AG10803 (cell line): ENCODE measurements around the gene HDGFL2.

Source experiments
- DNase-seq: peaks from one replicate; pipeline ENCODE4 v3.0.0; 2010; ENCODE audit warnings: low read depth
- H3K4me3 ChIP-seq: 2 replicates; pipeline ENCODE4 v1.5.1; 2011; ENCODE audit warnings: mild to moderate bottlenecking, low read length, control low read depth
- TF ChIP-seq, protein P1 (sequence below): conservative IDR thresholded peaks from 2 replicates; pipeline ENCODE4 v1.5.1; 2011; ENCODE audit warnings: mild to moderate bottlenecking, low read length, control low read depth, inconsistent platforms

HDGFL2 gene

GRCh38 chr19:4474514-4475022 is 2.5 kb downstream of the HDGFL2 start:
- TF ChIP-seq, protein P1, sequence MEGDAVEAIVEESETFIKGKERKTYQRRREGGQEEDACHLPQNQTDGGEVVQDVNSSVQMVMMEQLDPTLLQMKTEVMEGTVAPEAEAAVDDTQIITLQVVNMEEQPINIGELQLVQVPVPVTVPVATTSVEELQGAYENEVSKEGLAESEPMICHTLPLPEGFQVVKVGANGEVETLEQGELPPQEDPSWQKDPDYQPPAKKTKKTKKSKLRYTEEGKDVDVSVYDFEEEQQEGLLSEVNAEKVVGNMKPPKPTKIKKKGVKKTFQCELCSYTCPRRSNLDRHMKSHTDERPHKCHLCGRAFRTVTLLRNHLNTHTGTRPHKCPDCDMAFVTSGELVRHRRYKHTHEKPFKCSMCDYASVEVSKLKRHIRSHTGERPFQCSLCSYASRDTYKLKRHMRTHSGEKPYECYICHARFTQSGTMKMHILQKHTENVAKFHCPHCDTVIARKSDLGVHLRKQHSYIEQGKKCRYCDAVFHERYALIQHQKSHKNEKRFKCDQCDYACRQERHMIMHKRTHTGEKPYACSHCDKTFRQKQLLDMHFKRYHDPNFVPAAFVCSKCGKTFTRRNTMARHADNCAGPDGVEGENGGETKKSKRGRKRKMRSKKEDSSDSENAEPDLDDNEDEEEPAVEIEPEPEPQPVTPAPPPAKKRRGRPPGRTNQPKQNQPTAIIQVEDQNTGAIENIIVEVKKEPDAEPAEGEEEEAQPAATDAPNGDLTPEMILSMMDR: no peak
- peak; percentile 56 for DNase-seq

DNA sequence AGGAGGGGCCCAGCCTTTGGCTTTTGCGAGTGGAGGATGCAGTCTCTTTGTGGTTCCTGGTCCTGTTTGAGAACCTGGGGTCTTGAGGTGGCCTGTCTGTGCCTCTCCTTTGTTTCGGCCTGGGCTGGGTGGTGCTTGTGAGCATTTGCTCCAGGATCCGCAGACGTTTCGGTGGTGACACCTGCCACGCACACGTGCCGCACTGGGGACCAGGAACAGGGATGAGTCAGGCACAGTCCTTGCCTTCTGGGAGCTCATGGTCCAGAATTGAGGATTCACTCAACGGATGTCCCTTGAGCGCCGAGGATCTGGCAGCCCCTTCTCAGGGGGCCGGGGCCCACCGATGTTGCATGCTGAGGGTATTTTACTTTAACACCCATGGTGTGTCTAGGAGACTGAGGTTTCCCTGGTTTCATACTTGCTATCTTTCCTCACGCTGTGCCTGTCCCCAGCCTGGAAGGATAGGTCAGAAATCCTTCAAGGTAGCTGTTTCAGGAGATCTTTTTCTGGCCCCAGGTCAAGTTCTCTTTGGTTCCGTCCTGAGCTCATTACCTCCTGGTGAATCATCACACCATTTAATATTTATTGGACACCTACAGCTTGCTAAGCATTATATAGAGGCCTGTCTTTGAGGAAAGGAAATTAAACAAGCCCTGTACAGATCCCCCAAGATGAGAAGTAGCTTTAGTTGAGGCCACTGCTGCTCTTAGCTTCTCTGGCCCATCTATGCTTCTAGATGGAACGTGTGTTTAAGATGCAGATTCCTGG is 5.1 kb downstream of the HDGFL2 start:
- no peak overlapping the region for H3K4me3 ChIP-seq
- TF ChIP-seq, protein P1: no peak
- no peak for DNase-seq

More at GRCh38 chr19:4474514-4475022, 2.5 kb downstream of the HDGFL2 start:
- H3K4me3 ChIP-seq: peak overlapping the region; percentile 74

DNA sequence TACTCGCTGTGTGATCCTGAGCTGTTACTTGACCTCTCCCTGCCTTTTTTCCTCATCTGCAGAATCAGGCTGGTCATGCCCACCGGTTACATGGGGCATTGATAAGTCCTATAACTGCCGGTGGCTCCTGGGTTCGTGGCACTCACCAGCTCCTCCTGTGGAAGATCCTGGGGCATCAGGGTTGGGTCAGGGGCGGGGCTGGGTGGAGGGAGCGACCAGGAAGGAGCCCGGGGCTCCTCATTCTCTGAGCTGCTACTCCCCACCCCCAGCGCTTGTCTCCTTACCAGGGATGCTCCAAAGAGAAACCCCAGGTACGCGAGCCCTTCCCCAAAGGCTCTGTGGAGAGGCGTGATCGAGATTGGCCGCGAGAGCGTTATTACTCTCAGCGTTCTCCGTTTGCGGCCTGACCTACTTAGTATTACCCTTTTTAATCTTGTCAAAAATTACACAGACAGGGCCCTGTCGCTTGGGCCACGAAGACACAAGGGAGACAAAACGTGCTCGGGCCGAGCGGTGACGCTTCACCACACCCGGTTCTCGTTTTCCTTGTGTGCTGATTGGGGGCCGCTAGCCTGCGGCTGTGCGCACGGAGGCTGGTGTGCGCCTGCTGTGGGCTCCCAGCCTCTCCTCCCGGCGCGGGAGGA is 10.7 kb downstream of the HDGFL2 start:
- no peak overlapping the region for H3K4me3 ChIP-seq
- TF ChIP-seq, protein P1: no peak
- no peak for DNase-seq

DNA sequence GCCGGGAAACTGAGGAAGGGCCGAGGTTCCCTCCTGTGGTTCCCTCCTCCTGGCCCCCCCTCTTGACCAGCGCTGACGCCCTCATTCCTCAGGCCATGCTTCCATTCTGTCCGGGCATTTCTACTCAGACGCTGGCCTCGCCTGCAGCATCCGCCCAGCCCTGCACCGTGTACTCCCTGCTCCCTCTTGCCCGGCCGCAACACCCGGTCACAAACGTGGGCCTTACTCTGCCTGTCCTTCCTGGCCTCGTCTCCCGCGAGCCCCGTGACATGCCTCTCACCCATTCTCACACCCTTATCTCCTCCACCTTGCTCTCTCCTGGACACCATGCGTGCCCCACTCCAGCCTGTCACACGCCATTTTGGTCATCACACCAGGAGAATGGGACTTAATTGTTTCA is 11.3 kb downstream of the HDGFL2 start:
- DNase-seq: no peak
- TF ChIP-seq, protein P1: no peak
- no peak overlapping the region for H3K4me3 ChIP-seq

GRCh38 chr19:4487572-4487971 is 15.5 kb downstream of the HDGFL2 start:
- no peak overlapping the region for H3K4me3 ChIP-seq
- DNase-seq: no peak
- TF ChIP-seq, protein P1: no peak

- no peak overlapping the region for H3K4me3 ChIP-seq
- TF ChIP-seq, protein P1: no peak
- no peak for DNase-seq
These were observed 16.4 kb downstream of the HDGFL2 start for GRCh38 chr19:4488496-4488895.

- DNase-seq: no peak
- no peak overlapping the region for H3K4me3 ChIP-seq
- TF ChIP-seq, protein P1: no peak
These were observed 19.3 kb downstream of the HDGFL2 start for GRCh38 chr19:4491446-4491845.
